K562 (cell line): ENCODE results near the gene TP63. TPM values are rescaled to one million over a fixed set of nuclear protein-coding genes. Genes with fewer than 3 reads are reported as not detected.

Experiments used
- ATAC-seq: fragments of 200-7000 bp; cut with Tn5 transposase; 3 replicates; pipeline ENCODE4 v1.9.1; 2020; ENCODE audit warnings: moderate library complexity
- BruUV-seq: library from RNA; stranded (reverse); fragments of 400-500 nt; replicated peaks from 2 replicates; lab custom pipeline; 2021; lab: Mats Ljungman, UMichigan
- CTCF ChIA-PET: fragments of 300-600 bp; formaldehyde crosslinking; extraction: SDS; loops from one replicate; lab custom pipeline; 2021; ENCODE audit warnings: low intra/inter-chr PET ratio; lab: Yijun Ruan, JAX
- POLR2A ChIA-PET: fragments of 300-600, 350-650 bp; sonication (Branson Sonifier 250); formaldehyde crosslinking; extraction: SDS; loops from one replicate; lab custom pipeline; 2021; ENCODE audit warnings: antibody characterized with exemption, inconsistent platforms; lab: Yijun Ruan, JAX
- DNase-seq, 4 experiments: peaks; one replicate each; pipeline versions ENCODE4 v3.0.0 to v3.0.0-alpha.2; 2011 to 2018; ENCODE audit warnings: low spot score in 3 of 4, mixed read lengths in 3 of 4; ENCODE audit errors: extremely low read depth in 1 of 4
- FAIRE-seq: peaks from 2 replicates; lab custom pipeline; 2011; peaks lifted over from hg19 to GRCh38; lab: Jason Lieb, UNC
- H2AFZ ChIP-seq: 2 replicates; pipeline ENCODE4 v1.6.0; 2011; ENCODE audit warnings: low read depth, low read length, control low read depth, inconsistent platforms
- H3K27ac ChIP-seq: fragments of 200-600 bp; 3 replicates; pipeline ENCODE4 v1.8.0; 2011; ENCODE audit warnings: low read depth, mild to moderate bottlenecking, control low read depth, inconsistent platforms, low read length, moderate library complexity, mixed read lengths; ENCODE audit errors: extremely low read depth
- H3K27me3 ChIP-seq, 2 experiments: fragments of 300-600 bp in 1 of 2; 2 replicates in 1 of 2; 3 replicates in 1 of 2; pipeline versions ENCODE4 v1.6.0 to v1.8.0; 2011; ENCODE audit warnings: inconsistent platforms in 2 of 2, low read length in 2 of 2, mild to moderate bottlenecking in 1 of 2, mixed read lengths in 1 of 2, moderate library complexity in 1 of 2; ENCODE audit not compliant: control insufficient read depth in 2 of 2, insufficient read depth in 2 of 2
- H3K36me3 ChIP-seq: fragments of 300-600 bp; 3 replicates; pipeline ENCODE4 v1.8.0; 2011; ENCODE audit warnings: mild to moderate bottlenecking, low read length, inconsistent platforms; ENCODE audit not compliant: control insufficient read depth, insufficient read depth
- H3K4me1 ChIP-seq, 2 experiments: fragments of 200-600 bp in 1 of 2; replicated peaks in 1 of 2; 2 replicates in 1 of 2; 3 replicates in 1 of 2; pipeline versions ENCODE4 v1.5.1 to v1.8.0; 2011; ENCODE audit warnings: inconsistent platforms in 2 of 2, low read length in 2 of 2, mild to moderate bottlenecking in 1 of 2, mixed read lengths in 1 of 2, moderate library complexity in 1 of 2; ENCODE audit not compliant: control insufficient read depth in 2 of 2, insufficient read depth in 2 of 2
- H3K4me2 ChIP-seq: 2 replicates; pipeline ENCODE4 v1.6.1; 2011; ENCODE audit warnings: low read length, control low read depth, inconsistent platforms, mixed read lengths; ENCODE audit not compliant: insufficient read depth
- H3K4me3 ChIP-seq: fragments of 200-600 bp; sonication (generic), shearing (Covaris generic); 2 replicates; pipeline ENCODE4 v1.5.1; 2016; ENCODE audit warnings: control low read depth, inconsistent platforms
- H3K79me2 ChIP-seq: fragments of 200-600 bp; 3 replicates; pipeline ENCODE4 v1.8.0; 2011; ENCODE audit warnings: low read length, inconsistent platforms; ENCODE audit not compliant: control insufficient read depth, insufficient read depth
- H3K9ac ChIP-seq, 2 experiments: 2 replicates each; pipeline versions ENCODE4 v1.6.0 to v1.6.1; 2011; ENCODE audit warnings: low read depth in 2 of 2, low read length in 2 of 2, control low read depth in 1 of 2, inconsistent platforms in 1 of 2, mild to moderate bottlenecking in 1 of 2, mixed read lengths in 1 of 2; ENCODE audit not compliant: insufficient read depth in 1 of 2
- H3K9me1 ChIP-seq: one replicate; pipeline ENCODE4 v1.6.0; 2011; ENCODE audit warnings: inconsistent platforms, mild to moderate bottlenecking, low read length, moderate library complexity; ENCODE audit not compliant: control insufficient read depth, insufficient read depth
- H3K9me3 ChIP-seq: replicated peaks from 2 replicates; pipeline ENCODE4 v1.5.1; 2011; ENCODE audit warnings: low read depth, low read length, inconsistent platforms; ENCODE audit not compliant: control insufficient read depth, insufficient read depth
- H4K20me1 ChIP-seq: replicated peaks from 2 replicates; pipeline ENCODE4 v1.6.1; 2011; ENCODE audit warnings: low read length, inconsistent platforms, mixed read lengths; ENCODE audit not compliant: control insufficient read depth, insufficient read depth
- BHLHE40 ChIP-seq: IDR thresholded peaks from 2 replicates; pipeline ENCODE4 v1.6.1; 2011; ENCODE audit warnings: low read length, improper control_type of control experiment
- CBX3 ChIP-seq, 2 experiments: IDR thresholded peaks; 1 replicate in 1 of 2; 2 replicates in 1 of 2; pipeline ENCODE4 v1.6.1; 2012; ENCODE audit warnings: inconsistent platforms in 2 of 2, low read length in 2 of 2, borderline replicate concordance in 1 of 2, control low read depth in 1 of 2
- DIDO1 ChIP-seq: fragments of 450-650 bp; IDR thresholded peaks from 2 replicates; pipeline ENCODE4 v1.6.1; 2016; ENCODE audit warnings: low read depth, missing biosample characterization, missing genetic modification characterization
- EGR1 ChIP-seq: fragments of 450-650 bp; conservative IDR thresholded peaks from 2 replicates; pipeline ENCODE4 v1.6.1; 2017; ENCODE audit warnings: mild to moderate bottlenecking
- FOXK2 ChIP-seq, 2 experiments: fragments of 450-650 bp; IDR thresholded peaks in 1 of 2; conservative IDR thresholded peaks in 1 of 2; 2 replicates each; pipeline ENCODE4 v1.6.1; 2016; ENCODE audit warnings: low read depth in 2 of 2, mild to moderate bottlenecking in 1 of 2
- PRPF4 ChIP-seq: fragments of 200-400 bp; formaldehyde crosslinking; IDR thresholded peaks from one replicate; pipeline ENCODE4 v1.6.1; 2017; ENCODE audit warnings: low read length, low read depth, mild to moderate bottlenecking; ENCODE audit not compliant: insufficient read depth, poor library complexity, severe bottlenecking
- SETDB1 ChIP-seq: IDR thresholded peaks from one replicate; pipeline ENCODE4 v1.6.1; 2012; ENCODE audit warnings: low read length, control low read depth, inconsistent platforms
- SRSF1 ChIP-seq: fragments of 200-400 bp; formaldehyde crosslinking; IDR thresholded peaks from 2 replicates; pipeline ENCODE4 v1.6.1; 2017; ENCODE audit warnings: mild to moderate bottlenecking, low read depth, low read length, moderate library complexity
- THAP7 ChIP-seq: fragments of 250-450 bp; sonication (Bioruptor Pico); IDR thresholded peaks from 2 replicates; pipeline ENCODE4 v1.5.0; 2021
- TSC22D4 ChIP-seq: fragments of 450-650 bp; IDR thresholded peaks from 2 replicates; pipeline ENCODE4 v1.6.1; 2016; ENCODE audit warnings: missing genetic modification characterization, missing biosample characterization, control low read depth
- ZNF197 ChIP-seq: fragments of 200-800 bp; sonication (Bioruptor generic); IDR thresholded peaks from 2 replicates; pipeline ENCODE4 v1.6.1; 2016; ENCODE audit warnings: low read depth, missing genetic modification characterization, missing compliant biosample characterization
- ZNF282 ChIP-seq: sonication (generic); formaldehyde crosslinking; IDR thresholded peaks from 2 replicates; pipeline ENCODE4 v1.8.1; 2023; ENCODE audit warnings: missing genetic modification reagents
- ZNF75A ChIP-seq: fragments of 450-650 bp; formaldehyde crosslinking; IDR thresholded peaks from 2 replicates; pipeline ENCODE4 v1.4.0; 2020; ENCODE audit warnings: mild to moderate bottlenecking
- ZNF830 ChIP-seq: fragments of 250-450 bp; sonication (Bioruptor Pico); IDR thresholded peaks from 2 replicates; pipeline ENCODE4 v1.5.0; 2021; ENCODE audit warnings: mild to moderate bottlenecking
- WGBS: fragments of 100-300 bp; shearing (Covaris generic); methylation state at CpG from one replicate; pipeline ENCODE4 v1.1.6; 2016; ENCODE audit warnings: low coverage, mixed read lengths; ENCODE audit not compliant: insufficient coverage; ENCODE audit errors: missing lambda C conversion rate; 5-methylcytosine and 5-hydroxymethylcytosine counted together
- in situ Hi-C: fragments of 300-500 bp; cut with MboI; formaldehyde crosslinking; loops from 4 replicates; pipeline ENCODE4 v1.15.0; 2018; ENCODE audit warnings: inconsistent platforms, mixed read lengths
- intact Hi-C: fragments of 100-400 bp; cut with micrococcal nuclease; formaldehyde crosslinking; loops from 2 replicates; pipeline ENCODE4 v1.14.2; 2022
- polyA plus RNA-seq, 8 experiments: library from polyadenylated mRNA; depleted of rRNA in 4 of 8; stranded (reverse) in 5 of 8; unstranded in 3 of 8; fragments of >200 nt; fragmentation: Nextera tagmentation in 2 of 8; fragmentation: Illumina TruSeq in 1 of 8; extraction: Ambion mirVana in 2 of 8; extraction: Trizol in 1 of 8; gene quantifications; 2 replicates each; pipeline versions ENCODE4 v1.2.1 to v1.2.3, GENCODE V29; 2011 to 2014; ENCODE audit warnings: inconsistent platforms in 1 of 8, missing spikeins in 1 of 8
- total RNA-seq, 7 experiments: library from RNA; depleted of rRNA in 6 of 7; stranded (reverse); fragments of >200 nt in 6 of 7; fragmentation: Illumina TruSeq in 2 of 7; extraction: Trizol in 2 of 7; gene quantifications; 2 replicates each; pipeline versions ENCODE4 v1.2.1 to v1.2.3, GENCODE V29; 2011 to 2021; ENCODE audit warnings: low replicate concordance in 1 of 7
- TF ChIP-seq, protein P1 (sequence below): sonication (generic); formaldehyde crosslinking; IDR thresholded peaks from 2 replicates; pipeline ENCODE4 v1.8.1; 2023; ENCODE audit warnings: mild to moderate bottlenecking, missing genetic modification reagents
- TF ChIP-seq, protein P2 (sequence below): fragments of 150-350 bp; IDR thresholded peaks from 2 replicates; pipeline ENCODE4 v1.6.1; 2014; ENCODE audit warnings: low read depth, mild to moderate bottlenecking, low read length, borderline replicate concordance

TP63 gene
- total and polyA plus RNA-seq, 9 of the 15 experiments (the other 6 are each of a cell fraction or from before 2014, with no cell fraction given) = 0.32 to 1.4 (median 0.50) TPM

DNA sequence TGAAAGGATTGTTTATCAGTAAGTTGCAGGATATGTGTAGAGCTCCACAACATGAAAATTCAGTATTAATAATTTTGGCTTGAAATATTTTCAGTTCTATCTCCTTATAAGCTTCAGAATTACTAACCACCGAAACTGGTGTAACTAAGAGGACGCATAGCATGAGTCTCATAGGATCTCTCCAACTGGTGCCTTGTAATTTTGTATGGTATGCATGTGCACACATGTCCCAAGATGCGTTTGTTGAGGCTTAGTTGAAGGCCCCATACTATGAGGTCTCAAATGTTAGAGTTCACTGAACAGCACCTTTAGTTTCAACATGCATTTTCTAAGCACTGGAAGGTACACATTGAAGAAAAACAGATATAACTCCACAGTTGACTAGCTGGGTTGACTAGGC, 195.4 kb downstream of the TP63 start:
- CTCF ChIA-PET = no interaction called here

More for the DNA sequence above, 195.4 kb downstream of the TP63 start:
- Histone ChIP-seq H3K9me1 (no peaks in the 10 kb centered on the region), H3K27me3 (no peaks in the 10 kb centered on the region), H4K20me1 (no peaks in the 10 kb centered on the region), H3K36me3 (no peaks in the 10 kb centered on the region), H3K4me3 (no peak overlapping the region), H3K79me2 (no peaks in the 10 kb centered on the region), H3K9me3 (no peaks in the 10 kb centered on the region), H3K4me2 (no peak overlapping the region), H2AFZ (no peak overlapping the region), H3K9ac (no peak overlapping the region), H3K27ac (no peak overlapping the region), H3K4me1 (no peaks in the 10 kb centered on the region)
- intact Hi-C loops = no loop called here
- POLR2A ChIA-PET = no interaction called here
- BruUV-seq = no TSS peak
- ATAC-seq = no peak
- in situ Hi-C loops = no loop called here
- TF ChIP-seq FOXK2 (conservative IDR thresholded peaks at IDR 0.05 in 1 of 2, IDR thresholded peaks at IDR 0.05 in 1 of 2; ENCODE audit: low read depth in 2 of 2) (no peak), ZNF830 (CRISPR knock-in tag) (no peak), THAP7 (no peak), PRPF4 (no peak), ZNF282 (no peak), BHLHE40 (no peak), SRSF1 (no peak), ZNF75A (CRISPR knock-in tag) (no peak), DIDO1 (tag) (no peak), TSC22D4 (no peak), EGR1 (no peak), ZNF197 (no peak), CBX3 (IDR thresholded peaks at IDR 0.05; ENCODE audit: borderline replicate concordance in 1 of 2, low read length in 2 of 2) (no peak), SETDB1 (no peak)
- TF ChIP-seq, protein P1, sequence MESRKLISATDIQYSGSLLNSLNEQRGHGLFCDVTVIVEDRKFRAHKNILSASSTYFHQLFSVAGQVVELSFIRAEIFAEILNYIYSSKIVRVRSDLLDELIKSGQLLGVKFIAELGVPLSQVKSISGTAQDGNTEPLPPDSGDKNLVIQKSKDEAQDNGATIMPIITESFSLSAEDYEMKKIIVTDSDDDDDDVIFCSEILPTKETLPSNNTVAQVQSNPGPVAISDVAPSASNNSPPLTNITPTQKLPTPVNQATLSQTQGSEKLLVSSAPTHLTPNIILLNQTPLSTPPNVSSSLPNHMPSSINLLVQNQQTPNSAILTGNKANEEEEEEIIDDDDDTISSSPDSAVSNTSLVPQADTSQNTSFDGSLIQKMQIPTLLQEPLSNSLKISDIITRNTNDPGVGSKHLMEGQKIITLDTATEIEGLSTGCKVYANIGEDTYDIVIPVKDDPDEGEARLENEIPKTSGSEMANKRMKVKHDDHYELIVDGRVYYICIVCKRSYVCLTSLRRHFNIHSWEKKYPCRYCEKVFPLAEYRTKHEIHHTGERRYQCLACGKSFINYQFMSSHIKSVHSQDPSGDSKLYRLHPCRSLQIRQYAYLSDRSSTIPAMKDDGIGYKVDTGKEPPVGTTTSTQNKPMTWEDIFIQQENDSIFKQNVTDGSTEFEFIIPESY (CRISPR knock-in tag) = no peak
- TF ChIP-seq, protein P2, sequence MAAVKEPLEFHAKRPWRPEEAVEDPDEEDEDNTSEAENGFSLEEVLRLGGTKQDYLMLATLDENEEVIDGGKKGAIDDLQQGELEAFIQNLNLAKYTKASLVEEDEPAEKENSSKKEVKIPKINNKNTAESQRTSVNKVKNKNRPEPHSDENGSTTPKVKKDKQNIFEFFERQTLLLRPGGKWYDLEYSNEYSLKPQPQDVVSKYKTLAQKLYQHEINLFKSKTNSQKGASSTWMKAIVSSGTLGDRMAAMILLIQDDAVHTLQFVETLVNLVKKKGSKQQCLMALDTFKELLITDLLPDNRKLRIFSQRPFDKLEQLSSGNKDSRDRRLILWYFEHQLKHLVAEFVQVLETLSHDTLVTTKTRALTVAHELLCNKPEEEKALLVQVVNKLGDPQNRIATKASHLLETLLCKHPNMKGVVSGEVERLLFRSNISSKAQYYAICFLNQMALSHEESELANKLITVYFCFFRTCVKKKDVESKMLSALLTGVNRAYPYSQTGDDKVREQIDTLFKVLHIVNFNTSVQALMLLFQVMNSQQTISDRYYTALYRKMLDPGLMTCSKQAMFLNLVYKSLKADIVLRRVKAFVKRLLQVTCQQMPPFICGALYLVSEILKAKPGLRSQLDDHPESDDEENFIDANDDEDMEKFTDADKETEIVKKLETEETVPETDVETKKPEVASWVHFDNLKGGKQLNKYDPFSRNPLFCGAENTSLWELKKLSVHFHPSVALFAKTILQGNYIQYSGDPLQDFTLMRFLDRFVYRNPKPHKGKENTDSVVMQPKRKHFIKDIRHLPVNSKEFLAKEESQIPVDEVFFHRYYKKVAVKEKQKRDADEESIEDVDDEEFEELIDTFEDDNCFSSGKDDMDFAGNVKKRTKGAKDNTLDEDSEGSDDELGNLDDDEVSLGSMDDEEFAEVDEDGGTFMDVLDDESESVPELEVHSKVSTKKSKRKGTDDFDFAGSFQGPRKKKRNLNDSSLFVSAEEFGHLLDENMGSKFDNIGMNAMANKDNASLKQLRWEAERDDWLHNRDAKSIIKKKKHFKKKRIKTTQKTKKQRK = no peak
- 3% methylated on average over 3 of the region's 3 CpGs for WGBS
- no peak for FAIRE-seq
- DNase-seq = no peak
